GM12891 (cell line): Measurements from ENCODE around the gene SECISBP2.

ENCODE experiments used
- PAX5 ChIP-seq: IDR thresholded peaks from 2 replicates; pipeline ENCODE4 v1.6.1; 2011; ENCODE audit warnings: low read length, moderate library complexity, mild to moderate bottlenecking; ENCODE audit not compliant: insufficient read depth, severe bottlenecking
- POLR2A ChIP-seq: IDR thresholded peaks from 2 replicates; pipeline ENCODE4 v1.6.1; 2011; ENCODE audit warnings: low read depth, low read length, control low read depth
- POLR2AphosphoS5 ChIP-seq: IDR thresholded peaks from 2 replicates; pipeline ENCODE4 v1.6.1; 2011; ENCODE audit warnings: low read depth, low read length, control low read depth
- SPI1 ChIP-seq: IDR thresholded peaks from 2 replicates; pipeline ENCODE4 v1.6.1; 2011; ENCODE audit warnings: low read depth, low read length, control low read depth
- TAF1 ChIP-seq: IDR thresholded peaks from 2 replicates; pipeline ENCODE4 v1.6.1; 2011; ENCODE audit warnings: low read depth, low read length, control low read depth

DNA sequence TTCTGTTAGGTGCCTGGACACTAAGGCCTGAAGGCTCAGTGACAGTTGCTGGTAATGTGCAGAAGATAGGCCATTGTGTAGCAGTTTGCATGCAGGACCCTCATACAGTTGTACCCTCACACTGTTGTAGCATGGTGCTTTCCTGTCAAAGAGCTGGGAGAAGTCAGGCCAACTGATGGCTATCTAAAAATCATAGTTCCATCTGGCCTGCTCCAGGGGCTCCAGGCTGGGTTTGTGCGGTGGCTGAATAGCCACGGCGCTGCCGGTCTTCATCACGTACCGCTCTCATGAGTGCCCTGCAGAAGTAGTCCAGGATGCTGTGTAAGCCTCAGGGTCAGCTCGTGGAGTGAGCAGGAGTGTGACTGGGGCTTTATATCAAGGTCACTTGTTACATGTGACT is 12.2 kb downstream of the SECISBP2 start:
- no peak for TF ChIP-seq POLR2AphosphoS5
- TF ChIP-seq POLR2A: no peak
- TF ChIP-seq TAF1: no peak
- TF ChIP-seq PAX5: no peak
- no peak for TF ChIP-seq SPI1
